Measurements from ENCODE around the gene LZTS3. TPM values are rescaled to one million over a fixed set of nuclear protein-coding genes. Genes with fewer than 3 reads are reported as not detected.

The LZTS3 gene
- total and polyA plus RNA-seq, 8 donors, result 5.3 to 36.6 (median 17.1) TPM

DNA sequence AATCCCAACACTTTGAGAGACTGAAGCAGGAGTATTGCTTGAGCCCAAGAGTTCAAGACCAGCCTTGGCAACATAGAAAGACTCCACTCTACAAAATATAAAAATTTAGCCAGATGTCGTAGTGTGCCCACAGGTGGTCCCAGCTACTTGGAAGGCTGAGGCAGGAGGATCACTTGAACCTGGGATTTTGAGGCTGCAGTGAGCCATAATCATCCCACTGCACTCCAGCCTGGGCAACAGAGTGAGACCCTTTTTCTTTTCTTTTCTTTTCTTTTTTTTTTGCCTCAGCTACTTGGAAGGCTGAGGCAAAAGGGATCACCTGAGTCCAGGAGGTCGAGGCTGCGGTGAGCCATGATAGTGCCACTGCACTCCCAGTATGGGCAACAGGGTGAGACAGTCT lies 31.6 kb downstream of the LZTS3 start:
- intact Hi-C loops (cut with DNase I; ENCODE audit: low total_unique reads), result no loop called here
- H3K4me1 ChIP-seq, result peaks cover 0 to 4% (median under 1%) of the 10 kb centered on the region in 4 donors
- no peaks in the 10 kb centered on the region for H3K9me3 ChIP-seq
- H3K27me3 ChIP-seq, result no peaks in the 10 kb centered on the region
- H3K4me3 ChIP-seq, result no peak overlapping the region
- 92 to 99% (median 97%) methylated on average over 3 of the region's 3 CpGs for WGBS, 5 donors
- H3K36me3 ChIP-seq, result peaks cover 3 to 27% (median 12%) of the 10 kb centered on the region in 4 donors
- TF ChIP-seq POLR2A (IDR thresholded peaks at IDR 0.05) (no peak), EP300 (IDR thresholded peaks at IDR 0.05) (no peak), POLR2AphosphoS5 (IDR thresholded peaks at IDR 0.05) (no peak), CTCF (IDR thresholded peaks at IDR 0.05) (no peak)
- H3K27ac ChIP-seq, result no peak overlapping the region
- DNase-seq, result no peak

- Histone ChIP-seq H3K4me1 (peaks cover 0 to 12% (median 0%) of the 10 kb centered on the region in 4 donors), H3K36me3 (peaks cover 0 to 6% (median 0%) of the 10 kb centered on the region in 4 donors), H3K4me3 (no peak overlapping the region), H3K27ac (no peak overlapping the region), H3K27me3 (no peaks in the 10 kb centered on the region), H3K9me3 (no peaks in the 10 kb centered on the region)
- no peak for DNase-seq
- intact Hi-C loops (cut with DNase I; ENCODE audit: low total_unique reads), result no loop called here
- TF ChIP-seq POLR2A (IDR thresholded peaks at IDR 0.05) (no peak), POLR2AphosphoS5 (IDR thresholded peaks at IDR 0.05) (no peak), EP300 (IDR thresholded peaks at IDR 0.05) (no peak), CTCF (IDR thresholded peaks at IDR 0.05) (no peak)
- 74 to 94% (median 88%) methylated on average over 2 of the region's 2 CpGs for WGBS, 5 donors
Measured at GRCh38 chr20:3137492-3137891, 35.9 kb downstream of the LZTS3 start.

GRCh38 chr20:3135507-3136070 lies 37.8 kb downstream of the LZTS3 start:
- TF ChIP-seq POLR2AphosphoS5 (IDR thresholded peaks at IDR 0.05), result no peak
- no peak for TF ChIP-seq CTCF (IDR thresholded peaks at IDR 0.05)
- no peak for TF ChIP-seq POLR2A (IDR thresholded peaks at IDR 0.05)
- TF ChIP-seq EP300 (IDR thresholded peaks at IDR 0.05), result no peak
- H3K27ac ChIP-seq, result no peak overlapping the region
- no peaks in the 10 kb centered on the region for H3K9me3 ChIP-seq
- WGBS, 5 donors, result 85 to 91% (median 88%) methylated on average over 5 of the region's 5 CpGs
- H3K27me3 ChIP-seq, result no peaks in the 10 kb centered on the region
- no peak for DNase-seq
- H3K36me3 ChIP-seq, result peaks cover 0 to 6% (median 0%) of the 10 kb centered on the region in 4 donors
- peaks cover 0 to 12% (median 0%) of the 10 kb centered on the region in 4 donors for H3K4me1 ChIP-seq
- intact Hi-C loops (cut with DNase I; ENCODE audit: low total_unique reads), result no loop called here
- no peak overlapping the region for H3K4me3 ChIP-seq

DNA sequence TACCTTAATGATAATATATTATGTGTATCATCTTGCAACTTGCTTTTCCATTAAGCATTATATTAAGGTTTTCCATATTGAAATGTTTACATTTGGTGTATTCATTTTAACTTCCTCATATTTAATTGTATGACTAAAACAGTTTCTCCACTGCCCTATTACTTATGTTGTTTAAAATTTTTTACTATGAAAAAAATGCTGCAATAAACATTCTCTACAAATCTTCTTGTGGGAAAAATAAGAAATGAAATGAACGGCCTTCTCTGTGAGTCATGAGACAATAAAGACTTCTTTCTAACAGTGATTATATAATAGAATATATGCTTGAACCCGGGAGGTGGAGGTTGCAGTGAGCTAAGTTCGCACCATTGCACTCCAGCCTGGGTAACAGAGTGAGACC lies 39.2 kb downstream of the LZTS3 start:
- intact Hi-C loops (cut with DNase I; ENCODE audit: low total_unique reads), result no loop called here
- H3K4me1 ChIP-seq, result peaks cover 0 to 13% (median 0%) of the 10 kb centered on the region in 4 donors
- H3K4me3 ChIP-seq, result no peak overlapping the region
- H3K36me3 ChIP-seq, result peaks cover 0 to 6% (median 0%) of the 10 kb centered on the region in 4 donors
- no peak for TF ChIP-seq CTCF (IDR thresholded peaks at IDR 0.05)
- TF ChIP-seq POLR2A (IDR thresholded peaks at IDR 0.05), result no peak
- no peak for TF ChIP-seq POLR2AphosphoS5 (IDR thresholded peaks at IDR 0.05)
- TF ChIP-seq EP300 (IDR thresholded peaks at IDR 0.05), result no peak
- H3K27ac ChIP-seq, result no peak overlapping the region
- no peak for DNase-seq
- H3K9me3 ChIP-seq, result no peaks in the 10 kb centered on the region
- no peaks in the 10 kb centered on the region for H3K27me3 ChIP-seq
- 85 to 94% (median 86%) methylated on average over 3 of the region's 3 CpGs for WGBS, 5 donors
